PC-3 (cell line): ENCODE results near the gene AFF3.

ENCODE experiments used
- CTCF ChIP-seq: fragments of 300-600 bp; sonication (generic); conservative IDR thresholded peaks from 2 replicates; pipeline ENCODE4 v1.5.1; 2017; ENCODE audit warnings: antibody characterized with exemption, low read depth, mild to moderate bottlenecking, low read length
- EZH2 ChIP-seq: fragments of 300-600 bp; sonication (generic); IDR thresholded peaks from one replicate; pipeline ENCODE4 v1.6.1; 2017; ENCODE audit warnings: antibody characterized with exemption, mild to moderate bottlenecking, low read length; ENCODE audit not compliant: unreplicated experiment

DNA sequence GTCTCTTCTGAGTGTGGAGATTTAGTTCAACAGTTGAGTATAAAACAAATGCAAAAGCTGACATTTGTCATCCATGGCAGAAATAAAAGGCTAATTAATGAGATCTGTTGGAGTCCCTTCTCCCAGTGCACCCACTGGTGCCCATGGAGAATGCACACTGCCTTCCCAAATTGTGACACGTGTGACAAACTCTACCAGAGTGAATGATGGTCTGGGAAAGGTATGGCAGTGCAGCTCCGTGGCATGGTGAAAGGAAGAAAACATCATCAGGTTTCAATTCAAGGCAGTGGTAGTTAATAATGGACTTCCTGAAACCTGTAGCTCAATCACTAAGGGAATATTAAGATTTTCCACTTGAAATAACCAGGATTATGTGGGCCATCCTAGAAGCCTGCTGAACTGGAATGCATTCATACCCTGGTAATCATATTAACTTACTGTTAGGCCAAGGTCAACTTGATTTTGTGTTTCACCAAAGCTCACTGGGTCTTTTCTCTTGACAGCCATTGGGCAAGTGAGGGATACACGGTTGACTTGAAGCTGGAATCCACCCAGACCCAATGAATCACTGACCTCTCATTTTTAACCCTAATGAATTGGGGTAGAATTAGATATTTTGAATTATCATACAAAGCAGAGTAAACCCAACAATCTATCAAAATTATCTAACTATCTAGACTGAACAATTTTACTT, 167.6 kb downstream of the AFF3 start:
- TF ChIP-seq CTCF (no peak), EZH2 (no peak)
